Right forelimb (tissue), 1 donor: ENCODE measurements around the gene RAP2B.
"Not testable (repeated sequence)": the region's sequence is repeated elsewhere in the genome, so short reads cannot be mapped to it uniquely, and the experiment has no call there.

ENCODE experiments used
- DNase-seq: peaks from one replicate; pipeline ENCODE4 v3.0.0-alpha.2; 2018

RAP2B gene

DNA sequence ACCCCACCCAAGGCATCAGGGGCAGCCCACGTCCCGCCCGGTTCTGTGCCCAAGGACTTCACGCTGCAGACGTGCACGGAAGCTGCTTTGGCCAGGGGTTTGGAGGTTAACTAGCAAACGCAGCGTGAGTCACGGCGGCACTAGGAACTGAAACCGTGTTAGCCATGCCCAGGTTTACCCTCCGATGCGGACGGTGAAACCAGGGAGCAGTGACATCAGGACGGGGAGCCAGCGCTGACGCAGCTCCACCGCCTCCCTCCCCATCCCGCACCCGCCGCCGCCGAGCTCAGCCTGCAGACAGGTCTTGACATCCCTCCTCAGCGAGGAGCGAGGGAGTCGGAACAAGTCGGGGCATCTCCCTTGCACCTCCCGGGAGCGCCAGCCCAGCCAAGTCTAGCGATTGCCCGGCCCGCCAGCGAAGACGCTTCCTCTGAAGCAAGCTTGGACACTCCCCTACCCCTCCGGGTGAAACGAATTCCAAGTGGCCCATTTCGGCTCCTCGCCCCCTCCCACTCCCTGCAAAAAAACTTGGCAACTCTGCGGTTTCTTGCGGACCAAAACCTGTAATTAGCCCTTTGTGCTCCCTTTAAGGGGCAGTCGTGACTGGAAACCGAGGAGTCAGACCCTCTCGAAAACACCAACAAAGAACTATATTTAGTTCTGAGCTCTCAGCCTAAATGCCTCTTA is 1.4 kb upstream of the RAP2B start:
- peak; percentile 91 for DNase-seq

DNA sequence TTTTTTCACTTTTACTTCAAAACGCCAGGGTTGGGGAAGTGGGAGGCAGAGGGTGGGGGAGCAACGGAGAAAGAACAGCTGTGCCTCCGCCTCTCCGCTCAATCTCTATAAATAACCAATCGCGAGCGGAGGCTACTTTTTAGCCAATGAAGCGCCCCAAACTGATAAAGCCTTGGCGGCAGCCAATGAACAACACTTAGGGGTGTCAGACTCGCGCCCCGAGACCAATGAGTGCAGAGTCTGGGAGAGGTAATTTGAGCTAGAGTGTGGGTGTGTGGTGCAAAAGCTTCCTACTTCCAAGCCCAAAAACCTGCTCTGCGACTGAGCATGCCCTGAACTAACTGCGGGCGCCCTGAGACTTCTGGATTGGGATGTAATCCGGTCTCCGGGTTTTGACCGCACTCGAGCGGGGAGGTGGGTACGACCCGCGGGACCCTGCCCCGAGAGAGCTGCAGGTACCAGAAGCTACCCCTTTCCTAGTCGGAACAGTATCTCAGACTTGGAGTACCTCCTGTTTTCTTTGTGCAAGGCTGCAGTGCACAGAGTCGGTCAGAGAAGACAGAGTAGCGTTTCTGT is 800 bp upstream of the RAP2B start:
- peak; percentile 92 for DNase-seq

DNA sequence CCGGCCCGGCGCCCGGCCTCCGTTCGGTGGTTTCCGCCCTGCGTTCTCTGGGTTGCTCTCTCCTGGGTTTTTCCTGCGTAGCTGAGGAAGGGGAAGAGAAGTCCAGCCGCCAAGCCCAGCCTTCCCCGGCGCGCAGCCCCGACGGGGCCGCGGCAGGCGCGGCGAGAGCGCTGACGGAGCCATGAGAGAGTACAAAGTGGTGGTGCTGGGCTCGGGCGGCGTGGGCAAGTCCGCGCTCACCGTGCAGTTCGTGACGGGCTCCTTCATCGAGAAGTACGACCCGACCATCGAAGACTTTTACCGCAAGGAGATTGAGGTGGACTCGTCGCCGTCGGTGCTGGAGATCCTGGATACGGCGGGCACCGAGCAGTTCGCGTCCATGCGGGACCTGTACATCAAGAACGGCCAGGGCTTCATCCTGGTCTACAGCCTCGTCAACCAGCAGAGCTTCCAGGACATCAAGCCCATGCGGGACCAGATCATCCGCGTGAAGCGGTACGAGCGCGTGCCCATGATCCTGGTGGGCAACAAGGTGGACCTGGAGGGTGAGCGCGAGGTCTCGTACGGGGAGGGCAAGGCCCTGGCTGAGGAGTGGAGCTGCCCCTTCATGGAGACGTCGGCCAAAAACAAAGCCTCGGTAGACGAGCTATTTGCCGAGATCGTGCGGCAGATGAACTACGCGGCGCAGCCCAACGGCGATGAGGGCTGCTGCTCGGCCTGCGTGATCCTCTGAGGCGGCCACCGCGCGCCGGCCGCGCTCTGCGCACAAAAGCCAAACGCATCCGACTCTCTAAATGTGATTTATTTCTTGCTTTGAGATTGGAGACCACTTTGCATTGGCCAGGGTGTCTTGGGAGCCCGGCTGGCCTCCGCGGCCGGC is 727 bp downstream of the RAP2B start:
- peak; percentile 75 for DNase-seq

DNA sequence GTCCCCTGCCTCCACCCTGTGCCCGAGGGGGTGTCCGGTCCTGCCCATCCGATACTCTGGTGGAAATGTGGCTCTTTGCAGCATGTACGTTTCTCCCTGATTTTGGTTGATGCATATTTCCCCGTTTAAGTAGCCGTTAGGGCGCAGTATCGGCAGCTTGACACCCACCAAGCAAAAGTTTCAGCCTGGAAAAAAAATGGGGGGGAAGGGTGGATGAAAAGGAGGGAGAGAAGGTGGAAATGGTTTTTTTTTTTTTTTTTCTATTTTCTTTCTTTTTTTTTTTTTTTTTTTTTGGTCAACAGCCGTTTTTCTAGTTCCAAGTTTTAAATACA is 1.3 kb downstream of the RAP2B start:
- peak; percentile 75 for DNase-seq

DNA sequence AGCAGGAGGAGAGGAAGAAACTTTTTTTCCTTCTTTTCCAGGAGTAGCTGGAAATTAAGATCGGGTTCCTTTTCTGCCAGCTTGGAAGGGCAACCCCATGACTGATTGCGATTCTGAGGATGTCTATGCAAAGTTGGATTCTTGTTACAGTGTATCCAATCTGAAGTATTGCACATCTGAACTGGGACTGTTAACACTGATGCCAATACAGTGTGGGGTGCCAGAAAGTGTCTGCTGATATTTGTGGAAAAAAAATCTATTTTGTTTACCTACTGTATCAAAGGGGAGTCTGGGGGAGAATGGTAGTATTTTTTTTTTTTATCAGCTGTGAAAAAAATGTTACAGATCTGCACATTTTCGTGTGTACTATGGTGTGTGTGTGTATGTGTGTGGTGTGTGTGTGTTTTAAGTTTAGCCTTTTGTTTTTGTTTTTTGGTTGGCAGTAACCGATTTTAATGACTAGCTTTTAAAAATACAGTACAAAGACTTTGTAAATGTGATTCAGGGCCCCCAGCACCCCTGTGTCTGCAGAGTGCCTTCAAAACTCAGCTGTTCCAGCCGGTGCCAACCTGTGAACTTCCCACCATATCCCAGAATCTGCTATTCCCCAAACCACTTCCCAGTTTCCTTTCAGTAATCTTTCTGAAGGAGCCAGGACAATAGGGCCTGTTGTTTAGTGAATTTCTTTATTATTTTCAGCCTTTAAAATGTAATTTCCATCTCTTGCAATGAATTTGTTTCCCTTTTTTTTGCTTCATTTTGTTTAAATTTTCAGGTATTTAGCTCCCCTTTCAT is 1.9 kb downstream of the RAP2B start:
- DNase-seq = peak; percentile 43

DNA sequence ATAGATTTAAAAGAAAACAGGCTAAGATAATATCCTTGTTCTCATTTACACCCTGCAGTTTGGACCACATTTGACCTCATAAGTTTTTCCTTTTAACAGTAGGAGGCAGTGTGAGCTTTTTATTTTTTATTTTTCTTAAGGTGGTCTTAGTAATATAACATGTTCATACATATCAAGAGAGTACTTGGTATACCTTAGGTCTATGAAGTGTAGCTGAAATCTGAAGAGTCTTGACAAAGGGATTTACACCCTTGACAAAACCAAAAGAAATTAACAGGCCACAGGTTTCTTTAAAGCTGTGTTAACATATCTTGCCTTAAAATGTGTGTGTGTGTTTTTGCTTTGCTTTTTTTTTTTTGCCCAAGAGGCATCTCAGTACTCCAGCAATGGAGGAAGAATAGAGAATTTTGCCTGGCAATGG is 3.2 kb downstream of the RAP2B start:
- DNase-seq = no peak

DNA sequence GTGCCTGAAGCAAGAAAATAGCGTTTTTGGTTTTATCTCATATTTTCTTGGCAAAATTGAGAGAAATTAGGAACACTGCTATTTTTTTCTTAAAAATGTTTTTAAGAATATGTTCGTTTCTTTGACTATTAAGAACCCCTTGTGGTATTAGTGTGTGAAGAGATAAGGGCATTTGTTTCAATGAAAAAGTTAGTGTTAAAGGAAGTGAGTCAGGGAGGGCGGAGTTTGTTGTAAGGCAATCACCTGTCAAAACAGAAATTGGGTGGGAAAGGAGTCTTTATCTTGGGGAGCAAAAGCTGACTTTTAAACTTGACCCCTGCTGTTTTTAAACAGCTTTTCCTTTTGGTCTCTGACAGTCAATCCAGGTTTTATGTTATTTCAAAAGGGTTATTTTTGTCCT is 4.2 kb downstream of the RAP2B start:
- no peak for DNase-seq

DNA sequence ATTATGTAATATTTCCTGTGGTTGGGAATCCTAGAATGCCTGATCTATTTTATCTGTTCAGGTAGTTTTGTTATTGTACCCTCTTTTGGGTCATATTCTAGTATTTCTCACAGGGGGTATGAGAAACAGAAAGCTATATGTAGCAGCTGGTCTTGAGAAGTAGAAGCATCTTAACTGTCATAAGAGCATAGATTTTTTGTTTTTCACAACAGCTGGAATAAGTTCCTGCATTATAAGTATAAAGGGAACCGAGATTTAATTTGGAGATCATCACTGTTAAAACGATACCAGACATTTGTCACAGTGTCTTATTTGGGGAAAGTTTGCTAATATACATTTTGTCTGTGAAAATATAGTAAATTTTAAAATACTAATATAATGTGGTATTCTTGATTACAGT is 4.8 kb downstream of the RAP2B start:
- DNase-seq = no peak

DNA sequence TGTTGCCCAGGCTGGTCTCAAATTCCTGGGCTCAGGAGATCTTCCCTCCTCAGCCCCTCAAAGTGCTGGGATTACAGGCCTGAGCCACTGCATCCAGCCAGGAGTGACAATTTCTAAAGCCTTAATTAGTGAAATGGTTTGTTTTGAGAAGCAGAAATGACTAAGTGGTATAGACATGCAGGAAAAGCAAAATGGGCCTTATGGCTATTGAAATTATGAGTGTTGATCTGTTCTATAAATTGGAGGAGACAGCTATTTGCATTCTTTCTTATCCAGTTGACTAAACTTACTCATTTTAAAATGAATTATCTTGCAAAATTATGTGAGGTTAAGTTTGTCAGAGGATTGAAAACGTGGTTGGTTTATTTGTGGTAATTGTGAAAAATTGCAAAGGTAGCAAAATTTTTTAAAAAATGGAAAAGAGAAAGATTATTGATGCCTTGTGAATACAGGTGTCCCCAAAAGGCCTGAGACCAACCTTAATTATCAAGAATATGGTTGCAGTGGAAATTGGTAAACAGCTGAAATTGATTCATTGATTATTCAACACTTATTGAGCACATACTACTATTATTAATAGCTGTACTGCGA is 7.9 kb downstream of the RAP2B start:
- DNase-seq = no peak

DNA sequence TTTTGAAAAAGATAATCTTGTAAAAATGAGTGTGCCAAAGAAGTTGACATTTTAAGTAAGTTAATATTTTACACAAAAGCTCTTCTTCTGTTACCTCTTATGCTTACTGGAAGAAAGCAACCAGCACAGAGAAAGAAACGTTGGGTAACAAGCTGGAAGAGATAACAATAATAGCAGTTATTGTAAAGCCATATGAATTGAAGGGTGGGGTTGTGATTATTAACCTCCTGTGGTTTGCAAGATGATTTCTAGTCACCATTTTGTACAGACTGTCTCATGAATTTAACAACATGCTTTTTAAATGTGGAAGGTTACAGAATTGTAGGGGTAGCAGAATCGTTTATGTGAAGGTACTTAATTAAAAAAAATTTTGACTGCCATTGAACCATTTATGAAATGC is 9.2 kb downstream of the RAP2B start:
- no peak for DNase-seq

DNA sequence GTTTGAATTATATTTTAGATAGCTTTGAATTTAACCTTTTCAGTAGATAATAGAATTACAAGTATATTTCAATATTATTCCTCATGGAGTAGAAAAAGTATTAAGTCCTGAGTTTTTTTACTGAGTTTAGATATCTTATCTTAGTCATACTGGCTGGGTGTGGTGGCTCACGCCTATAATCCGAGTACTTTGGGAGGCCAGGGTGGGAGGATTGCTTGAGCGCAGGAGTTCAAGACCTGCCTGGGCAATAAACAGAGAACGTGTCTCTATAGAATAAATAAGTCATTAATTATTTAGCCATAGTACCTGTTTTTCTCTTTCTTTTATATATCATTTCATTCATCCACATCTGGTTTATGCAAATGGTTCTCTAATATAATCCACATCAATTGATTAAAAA is 9.9 kb downstream of the RAP2B start:
- DNase-seq = no peak

DNA sequence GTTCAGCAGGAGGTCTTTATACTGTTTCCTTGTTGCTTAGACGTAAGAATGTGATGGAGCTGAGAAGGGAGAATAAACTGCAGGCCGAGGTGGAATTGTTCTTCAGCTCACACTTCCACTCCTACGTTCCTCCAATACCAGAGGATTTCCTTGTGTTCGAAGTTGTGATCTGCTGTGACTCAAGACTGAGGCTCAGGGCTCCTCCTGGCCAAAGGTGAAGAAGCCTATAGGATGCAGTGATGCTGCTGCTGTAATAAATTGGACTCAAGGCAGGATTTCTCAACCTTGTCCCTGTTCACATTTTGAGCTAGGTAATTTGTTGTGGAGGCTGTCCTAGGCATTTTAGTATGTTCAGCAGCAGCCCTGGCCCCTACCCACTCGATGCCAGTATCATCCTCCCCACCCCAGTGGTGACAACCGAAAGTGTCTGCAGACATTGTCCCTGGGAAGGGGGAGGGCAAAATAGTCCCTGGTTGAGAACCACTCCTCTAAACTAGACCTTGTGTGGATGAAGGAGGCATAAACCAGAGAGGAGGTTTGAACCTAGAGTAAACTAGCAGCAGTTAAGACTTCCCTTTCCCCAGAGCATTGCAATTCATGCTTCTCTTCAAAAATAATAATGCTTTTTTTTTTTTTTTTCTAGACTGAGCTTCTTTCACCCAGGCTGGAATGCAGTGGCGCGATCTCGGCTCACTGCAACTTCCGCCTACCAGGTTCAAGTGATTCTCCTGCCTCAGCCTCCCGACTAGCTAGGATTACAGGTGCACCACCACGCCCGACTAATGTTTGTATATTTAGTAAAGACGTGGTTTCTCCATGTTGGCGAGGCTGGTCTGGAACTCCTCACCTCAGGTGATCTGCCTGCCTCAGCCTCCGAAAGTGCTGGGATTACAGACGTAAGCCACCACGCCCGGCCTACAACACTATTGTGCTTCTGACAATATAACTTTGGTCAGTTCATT is 11.1 kb downstream of the RAP2B start:
- no peak for DNase-seq

DNA sequence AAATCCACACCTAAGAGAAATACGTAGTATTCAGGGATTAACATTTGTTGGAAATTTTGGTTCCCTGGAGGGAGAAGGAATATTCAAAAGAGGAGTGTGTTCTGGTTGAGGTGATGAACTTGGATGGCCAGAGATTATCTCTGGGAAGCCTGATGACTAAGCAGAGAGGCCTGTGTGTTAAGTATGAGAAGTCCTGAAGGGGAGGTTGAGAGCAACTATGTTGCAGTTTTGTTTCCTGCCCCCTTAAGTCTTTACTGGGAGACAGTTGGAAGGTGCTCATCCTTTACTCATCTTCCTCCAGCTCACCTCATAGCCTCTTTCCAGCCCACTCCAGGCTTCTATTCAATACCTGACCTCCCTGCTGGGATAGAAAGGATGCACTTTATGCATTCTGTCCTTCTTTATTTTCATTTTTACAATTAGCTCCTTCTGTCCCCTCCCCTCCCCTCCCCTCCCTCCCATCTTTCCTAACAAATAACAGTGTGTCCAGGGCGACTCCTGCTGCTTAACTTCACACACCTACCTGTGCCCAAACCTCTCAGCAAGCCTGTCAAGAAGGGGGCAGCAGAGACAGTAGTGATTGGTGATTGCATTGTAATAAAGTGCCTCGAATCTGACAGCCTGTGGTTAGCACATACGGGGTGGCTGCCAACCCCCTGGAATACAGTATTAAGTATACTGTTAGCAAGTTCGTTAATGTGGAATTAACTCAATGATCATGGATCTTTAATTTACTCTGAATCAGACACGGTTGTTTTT is 11.9 kb downstream of the RAP2B start:
- no peak for DNase-seq

DNA sequence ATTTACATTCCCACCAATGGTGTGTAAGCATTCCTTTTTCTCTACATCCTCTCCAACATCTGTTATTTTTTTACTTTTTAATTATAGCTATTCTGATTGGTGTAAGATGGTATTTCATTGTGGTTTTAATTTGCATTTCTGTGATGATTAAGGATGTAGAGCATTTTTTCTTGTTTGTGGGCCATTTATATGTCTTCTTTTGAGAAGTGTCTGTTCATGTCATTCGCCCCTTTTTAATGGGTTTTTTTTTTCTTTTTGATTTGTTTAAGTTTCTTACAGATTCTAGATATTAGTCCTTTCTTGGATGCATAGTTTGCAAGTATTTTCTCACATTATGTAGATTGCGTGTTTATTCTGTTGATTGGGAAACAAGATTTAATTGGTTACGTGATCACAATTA is 14.2 kb downstream of the RAP2B start:
- no peak for DNase-seq

DNA sequence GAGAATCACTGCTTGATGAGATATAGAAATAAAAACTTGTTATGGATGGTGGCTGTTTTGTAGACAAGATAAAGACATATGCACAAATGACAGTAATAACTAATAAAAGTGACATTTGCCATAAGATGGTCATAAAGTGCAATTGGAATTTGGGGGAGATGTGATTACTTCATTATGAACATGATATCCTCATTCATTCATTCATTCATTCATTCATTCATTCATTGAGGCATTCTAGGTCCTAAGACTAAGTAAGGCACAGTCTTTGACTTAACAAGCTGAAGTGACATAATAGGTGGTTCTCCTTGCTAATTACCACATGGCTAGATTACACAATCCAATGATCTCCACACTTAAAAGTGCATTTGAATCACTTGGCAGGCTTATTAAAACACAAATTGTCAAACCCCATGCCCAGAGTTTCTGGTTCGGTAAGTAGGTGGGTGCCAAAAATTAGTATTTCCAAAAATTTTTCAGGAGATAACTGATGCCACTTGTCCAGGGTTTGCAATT is 18.9 kb downstream of the RAP2B start:
- no peak for DNase-seq

DNA sequence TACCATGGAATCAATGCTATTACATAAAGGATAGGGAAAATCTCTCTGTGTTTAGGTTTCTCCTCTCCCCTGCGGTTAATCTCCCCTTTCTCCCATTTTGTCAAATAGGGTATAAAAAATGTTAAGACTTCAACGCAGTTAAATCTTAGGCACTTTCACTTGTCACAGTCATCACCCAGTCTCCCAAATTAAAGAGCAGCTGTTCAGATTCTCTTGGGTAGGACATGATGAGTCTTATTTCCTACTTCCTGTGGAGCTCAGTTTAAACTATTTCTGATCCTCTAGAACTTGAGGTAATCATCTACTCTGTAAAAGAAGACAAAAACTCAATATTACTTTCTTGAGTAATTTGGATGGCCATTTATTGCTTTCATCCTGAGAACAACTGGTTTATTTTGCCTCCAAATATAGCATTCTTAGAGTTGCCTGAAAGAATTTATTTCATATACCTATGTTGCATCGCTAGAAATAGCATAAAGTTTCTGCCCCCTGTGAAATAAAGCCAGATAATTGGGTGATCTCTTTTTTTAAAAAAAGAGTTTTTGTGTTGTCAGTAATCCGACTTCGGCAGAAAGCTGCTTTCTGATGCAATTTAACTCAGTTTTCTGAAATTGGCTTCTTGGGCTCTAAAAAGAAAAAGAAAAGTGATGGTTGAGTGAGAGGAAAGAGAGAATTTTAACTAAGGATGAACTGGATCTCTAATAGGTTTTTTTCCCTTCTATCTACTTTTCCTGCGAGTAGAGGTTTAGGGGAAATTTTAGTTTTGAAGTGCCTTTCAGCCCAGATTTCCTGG is 20.7 kb downstream of the RAP2B start:
- DNase-seq = no peak

DNA sequence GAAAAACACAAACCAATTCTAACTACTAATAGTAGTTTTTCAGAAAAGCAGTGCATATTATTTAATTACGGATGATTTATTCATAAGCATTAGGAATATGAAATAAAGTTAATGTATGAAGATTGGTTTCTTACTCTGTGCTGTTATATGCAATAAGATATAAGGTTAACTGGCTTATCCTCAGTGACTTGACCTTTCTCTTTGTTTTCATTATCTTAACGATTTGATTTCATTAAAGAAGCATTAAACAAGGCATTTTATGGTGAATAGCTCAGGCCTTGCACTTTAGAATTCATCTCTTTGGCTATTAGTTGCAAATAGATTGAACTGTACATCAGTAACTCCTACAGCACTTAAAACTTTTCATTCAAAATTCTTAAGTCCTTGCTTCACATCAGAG is 28.9 kb downstream of the RAP2B start:
- DNase-seq = no peak

DNA sequence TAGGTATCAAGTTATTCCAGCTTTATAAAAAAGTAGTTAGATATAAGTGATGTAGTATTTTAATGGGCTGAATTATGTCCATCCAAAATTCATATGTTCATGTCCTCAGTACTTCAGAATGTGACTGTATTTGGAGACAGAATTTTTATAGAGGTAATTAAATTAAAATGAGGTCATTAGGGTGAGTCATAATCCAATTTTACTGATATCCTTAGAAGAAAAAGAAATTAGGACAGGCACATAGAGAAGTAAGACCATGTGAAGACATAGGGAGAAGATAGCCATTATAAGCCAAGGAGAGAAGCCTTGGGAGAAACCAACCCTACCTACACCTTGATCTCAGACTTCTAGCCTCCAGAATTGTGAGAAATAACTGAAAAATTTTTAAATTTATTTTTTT is 30.3 kb downstream of the RAP2B start:
- no peak for DNase-seq

DNA sequence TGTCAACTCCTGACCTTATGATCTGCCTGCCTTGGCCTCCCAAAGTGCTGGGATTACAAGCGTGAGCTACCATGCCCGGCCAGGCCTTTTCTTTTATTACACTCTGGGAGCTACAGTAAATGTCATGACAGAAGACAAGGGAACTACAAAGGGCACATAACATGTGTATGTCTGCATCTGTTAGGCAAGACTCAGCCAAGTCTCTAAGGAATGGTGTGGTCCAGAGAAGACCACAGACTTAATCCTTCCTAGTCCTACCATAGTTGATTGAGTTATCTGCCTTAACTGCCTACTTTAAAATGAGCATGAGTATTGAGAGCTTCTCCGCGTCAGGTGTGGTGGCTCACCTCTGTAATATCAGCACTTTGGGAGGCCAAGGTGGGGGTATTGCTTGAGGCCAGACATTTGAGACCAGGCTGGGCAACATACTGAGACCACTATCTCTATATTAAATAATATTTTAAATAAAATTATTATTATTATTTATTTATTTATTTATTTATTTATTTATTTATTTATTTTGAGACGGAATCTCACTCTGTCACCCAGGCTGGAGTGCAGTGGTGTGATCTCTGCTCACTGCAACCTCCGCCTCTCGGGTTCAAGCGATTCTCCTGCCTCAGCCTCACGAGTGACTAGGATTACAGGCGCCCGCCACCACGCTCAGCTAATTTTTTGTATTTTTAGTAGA is 31.9 kb downstream of the RAP2B start:
- not testable (repeated sequence) for DNase-seq
